NCI-H146 (cell line): ENCODE data around the gene PALD1.

Source experiments
- DNase-seq: peaks from one replicate; lab custom pipeline; 2025; lab: John Stamatoyannopoulos, UW

PALD1 gene

GRCh38 chr10:70504521-70505358 lies 26.2 kb downstream of the PALD1 start:
- no peak for DNase-seq

- no peak for DNase-seq
Measured at GRCh38 chr10:70505908-70506307, 27.3 kb downstream of the PALD1 start.

GRCh38 chr10:70507966-70508365 lies 29.4 kb downstream of the PALD1 start:
- DNase-seq = no peak

GRCh38 chr10:70508912-70509756 lies 30.6 kb downstream of the PALD1 start:
- DNase-seq = peak; percentile 95

GRCh38 chr10:70509757-70510147 lies 31.2 kb downstream of the PALD1 start:
- no peak for DNase-seq

GRCh38 chr10:70510453-70510852 lies 31.9 kb downstream of the PALD1 start:
- DNase-seq = no peak

DNA sequence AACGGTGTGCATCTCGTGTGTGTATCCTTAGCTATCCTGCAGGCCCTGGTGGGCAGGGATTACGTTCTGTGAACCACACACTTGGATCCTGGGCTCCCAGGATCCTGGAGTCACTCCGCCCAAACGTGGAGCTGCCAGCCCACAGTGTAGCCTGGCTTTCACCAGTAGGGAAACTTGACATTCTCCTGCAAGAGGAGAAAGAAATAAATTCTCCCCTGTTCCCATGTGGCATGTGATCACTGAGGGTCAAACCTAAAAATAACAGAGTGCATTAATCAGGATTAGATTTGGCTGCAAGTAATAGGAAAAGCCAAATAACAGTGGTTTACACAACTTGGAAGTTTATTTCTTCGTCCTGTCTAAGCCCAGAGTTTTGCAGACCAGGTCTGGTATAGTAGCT lies 32.3 kb downstream of the PALD1 start:
- no peak for DNase-seq

DNA sequence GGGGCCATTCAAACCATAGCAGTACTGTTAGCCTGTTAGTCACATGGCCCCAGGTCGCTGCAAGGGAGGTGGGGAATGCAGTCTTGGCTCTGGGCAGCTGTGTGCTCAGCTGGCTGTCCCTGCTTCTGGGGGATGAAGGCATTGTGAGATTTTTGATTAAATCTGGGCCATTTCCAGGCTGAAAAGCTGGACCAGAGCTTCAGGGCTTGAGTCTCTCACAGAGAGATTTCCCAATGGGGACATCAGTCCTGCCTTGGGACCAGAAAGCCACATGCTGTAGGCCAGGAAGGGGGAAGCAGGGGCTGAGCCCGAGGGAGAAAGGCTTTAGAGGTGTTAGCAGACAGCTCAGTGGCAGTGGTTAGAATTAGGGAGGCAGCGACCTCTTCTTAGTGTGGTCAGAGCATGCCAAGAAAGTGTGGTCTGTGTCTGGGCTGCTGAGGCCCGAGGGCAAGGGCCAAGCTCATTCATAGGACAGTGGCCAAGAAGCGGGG lies 33.6 kb downstream of the PALD1 start:
- no peak for DNase-seq

DNA sequence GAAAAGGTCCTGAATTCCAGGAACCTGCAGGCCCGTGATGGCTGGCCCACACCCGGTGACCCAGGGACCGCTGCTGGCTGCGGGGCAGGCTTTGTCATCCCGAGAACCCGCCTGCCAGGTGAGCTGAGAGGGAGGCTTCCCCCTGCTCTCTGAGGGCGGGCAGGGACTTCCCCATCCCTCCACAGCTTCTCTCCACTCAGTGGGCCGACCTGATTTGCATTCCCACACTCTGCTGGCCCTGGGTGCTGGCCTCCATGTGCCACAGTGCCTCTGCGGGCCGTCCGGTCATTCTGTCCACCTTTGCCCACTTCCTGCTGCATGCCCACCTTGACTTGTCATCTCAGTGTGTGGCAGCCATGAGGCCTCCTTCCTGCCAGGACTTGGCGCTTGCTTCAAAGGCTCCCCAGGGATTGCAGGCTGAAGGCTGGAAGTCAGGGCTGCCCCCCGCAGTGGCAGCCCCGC lies 35.3 kb downstream of the PALD1 start:
- no peak for DNase-seq

GRCh38 chr10:70514591-70514990 lies 36.0 kb downstream of the PALD1 start:
- no peak for DNase-seq

DNA sequence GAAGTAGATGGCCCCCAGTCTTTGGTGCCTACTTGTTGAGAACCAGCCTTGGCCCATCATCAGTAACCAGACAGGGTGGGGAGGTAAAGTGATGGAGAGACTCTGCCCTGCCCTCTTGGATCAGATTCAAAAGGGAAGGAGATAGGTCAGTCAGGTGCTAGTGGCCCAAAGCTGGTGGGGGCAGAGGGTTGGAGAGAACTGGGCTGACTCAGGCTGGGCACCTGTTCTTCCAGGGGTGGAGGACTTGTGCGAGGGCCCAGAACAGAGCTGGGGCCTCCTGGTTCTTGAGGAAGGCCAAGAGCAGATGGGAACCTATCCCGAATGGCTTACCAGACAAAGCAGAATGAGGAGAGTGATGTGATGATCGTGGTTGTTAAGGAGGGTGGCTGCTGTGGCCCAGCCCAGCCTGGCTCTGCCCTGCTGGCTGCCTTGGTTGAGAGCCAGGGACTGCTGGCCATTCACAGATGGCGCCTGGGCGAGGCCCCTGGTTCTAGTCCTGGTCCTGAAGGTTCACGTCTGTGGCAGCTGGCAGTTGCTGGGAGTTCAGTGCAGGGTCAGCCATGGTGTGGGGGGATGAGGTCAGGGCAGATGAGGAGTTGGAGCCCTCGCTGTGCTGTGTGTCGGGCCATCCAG lies 36.6 kb downstream of the PALD1 start:
- no peak for DNase-seq

GRCh38 chr10:70518695-70519094 lies 40.1 kb downstream of the PALD1 start:
- DNase-seq = no peak

DNA sequence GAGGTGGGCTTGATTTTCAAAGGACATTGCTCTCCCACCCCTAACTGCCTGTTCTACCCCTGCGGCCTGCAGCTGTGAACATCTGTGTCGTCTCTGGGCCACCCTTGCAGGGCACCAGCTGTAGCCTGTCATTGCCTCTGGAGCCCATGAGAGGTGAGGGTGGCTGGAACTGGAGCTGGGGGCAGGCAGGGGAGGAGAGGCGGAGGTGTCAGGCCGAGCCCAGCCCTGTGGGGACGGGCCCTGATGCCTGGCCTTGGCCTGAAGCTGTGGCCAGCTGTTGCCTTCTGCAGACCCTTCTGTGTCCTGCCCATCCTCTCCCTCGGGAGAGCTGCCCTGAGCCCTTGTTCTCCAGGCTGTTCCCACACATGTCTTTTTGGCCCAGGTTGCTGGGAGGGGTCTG lies 44.5 kb downstream of the PALD1 start:
- DNase-seq = no peak

DNA sequence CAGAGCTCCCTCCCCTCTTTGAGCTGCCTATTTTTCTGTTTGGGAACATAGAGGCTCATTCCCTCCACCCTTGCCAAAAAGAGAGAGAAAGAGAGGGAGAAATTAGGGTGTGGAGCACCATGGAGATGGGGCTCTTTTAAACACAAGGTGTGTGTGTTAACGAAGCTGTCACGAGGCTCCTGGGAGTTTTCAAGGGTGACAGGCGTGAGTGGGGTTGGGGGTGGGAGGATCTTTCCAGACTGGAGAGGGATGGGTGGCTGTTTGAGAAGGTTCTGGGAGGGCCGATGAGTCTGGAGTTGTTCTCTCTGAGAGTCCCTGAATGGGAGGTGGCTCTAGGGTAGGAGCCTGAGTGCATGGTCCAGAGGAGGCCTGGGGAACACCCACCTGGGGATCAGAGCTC lies 45.0 kb downstream of the PALD1 start:
- no peak for DNase-seq

GRCh38 chr10:70528314-70528713 lies 49.7 kb downstream of the PALD1 start:
- DNase-seq = no peak

DNA sequence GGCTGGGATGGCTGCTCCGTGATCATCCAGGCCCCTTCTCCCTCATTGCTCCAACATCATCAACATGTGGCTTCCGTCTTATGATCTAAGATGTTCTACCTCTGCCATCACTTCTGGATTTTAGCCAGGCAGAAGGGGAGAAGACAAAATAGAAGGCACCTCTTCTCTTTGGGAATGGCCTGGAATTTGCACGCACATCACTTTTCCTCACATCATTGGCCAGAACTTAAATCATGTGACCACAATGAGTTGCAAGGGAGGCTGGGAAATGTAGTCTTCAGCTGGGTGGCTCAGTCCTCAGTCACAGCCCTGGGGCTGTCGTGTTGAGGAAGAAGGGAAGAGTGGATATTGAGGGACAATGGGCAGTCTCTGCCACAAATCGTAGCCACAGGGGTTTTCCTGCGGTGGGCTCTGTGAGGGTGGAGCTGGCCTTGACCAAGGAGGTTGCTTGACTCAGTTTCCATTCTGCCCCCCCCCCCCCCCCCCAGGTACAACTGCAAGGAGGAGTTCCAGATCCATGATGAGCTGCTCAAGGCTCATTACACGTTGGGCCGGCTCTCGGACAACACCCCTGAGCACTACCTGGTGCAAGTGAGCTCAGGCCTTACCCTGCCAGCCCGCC lies 50.3 kb downstream of the PALD1 start:
- DNase-seq = no peak

DNA sequence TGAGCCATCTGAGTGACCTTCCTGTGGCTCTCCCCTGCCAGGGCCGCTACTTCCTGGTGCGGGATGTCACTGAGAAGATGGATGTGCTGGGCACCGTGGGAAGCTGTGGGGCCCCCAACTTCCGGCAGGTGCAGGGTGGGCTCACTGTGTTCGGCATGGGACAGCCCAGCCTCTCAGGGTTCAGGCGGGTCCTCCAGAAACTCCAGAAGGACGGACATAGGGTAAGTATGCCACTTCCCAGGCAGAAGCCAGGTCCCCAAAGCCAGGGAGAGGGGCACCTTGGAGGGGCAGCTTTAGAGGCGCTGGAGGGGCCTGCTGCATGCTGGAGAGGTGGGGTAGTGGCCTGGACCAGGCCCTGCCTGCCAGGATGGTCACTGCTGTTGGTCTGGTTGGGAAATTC lies 51.3 kb downstream of the PALD1 start:
- DNase-seq = no peak

- no peak for DNase-seq
Measured at GRCh38 chr10:70530315-70530714, 51.7 kb downstream of the PALD1 start.

GRCh38 chr10:70532554-70533188 lies 54.1 kb downstream of the PALD1 start:
- no peak for DNase-seq

- DNase-seq = no peak
Measured at GRCh38 chr10:70533189-70533558, 54.6 kb downstream of the PALD1 start.

DNA sequence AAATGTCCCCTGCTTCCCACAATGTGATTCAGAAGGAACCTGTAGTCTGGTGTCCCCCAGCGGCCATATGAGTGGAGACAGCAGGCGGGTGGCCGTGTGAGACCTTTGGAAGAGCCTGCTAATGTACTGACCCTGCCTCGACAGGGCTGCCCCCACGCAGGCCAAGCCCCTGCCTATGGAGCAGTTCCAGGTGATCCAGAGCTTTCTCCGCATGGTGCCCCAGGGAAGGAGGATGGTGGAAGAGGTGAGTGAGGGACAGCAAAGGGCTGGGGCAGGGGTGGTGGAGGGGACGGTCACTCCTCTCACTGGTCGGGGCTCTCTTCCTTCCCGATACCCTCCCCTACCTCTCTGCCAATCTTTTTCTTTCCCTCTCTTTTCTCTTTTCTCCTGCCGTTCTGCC lies 55.7 kb downstream of the PALD1 start:
- no peak for DNase-seq

DNA sequence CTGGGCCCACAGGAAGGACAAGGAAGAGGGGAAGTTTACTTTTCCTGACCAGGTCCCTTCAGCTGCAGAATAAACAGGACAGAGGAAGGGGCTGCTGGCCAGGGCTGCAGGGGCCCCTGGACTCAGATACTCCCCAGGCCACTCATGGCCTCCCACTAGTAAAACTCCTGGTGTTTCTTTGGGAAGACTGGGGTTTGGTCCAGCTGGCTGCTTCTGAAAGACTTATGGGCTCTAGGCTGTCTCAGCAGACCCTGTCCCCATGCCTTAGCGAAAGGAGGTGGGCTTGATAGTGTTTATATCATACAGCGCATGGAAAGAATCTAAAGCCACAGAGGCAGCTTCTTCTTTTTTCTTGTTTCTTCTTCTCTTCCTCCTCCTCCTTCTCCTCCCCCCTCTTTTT lies 56.4 kb downstream of the PALD1 start:
- DNase-seq = no peak
